Measurements from ENCODE around the gene BDKRB2.

Gene BDKRB2

GRCh38 chr14:96204151-96205058, at the start of gene BDKRB2:
Gene BDKRB2 (plus strand): TSS chr14:96204839. CDS start chr14:96237108, 32,269 bp downstream.
- no peak for FAIRE-seq

- FAIRE-seq: no peak
Observed at GRCh38 chr14:96154900-96155299, 49.7 kb upstream of the BDKRB2 start.

- no peak for FAIRE-seq
Observed at GRCh38 chr14:96156804-96157760, 47.6 kb upstream of the BDKRB2 start.

DNA sequence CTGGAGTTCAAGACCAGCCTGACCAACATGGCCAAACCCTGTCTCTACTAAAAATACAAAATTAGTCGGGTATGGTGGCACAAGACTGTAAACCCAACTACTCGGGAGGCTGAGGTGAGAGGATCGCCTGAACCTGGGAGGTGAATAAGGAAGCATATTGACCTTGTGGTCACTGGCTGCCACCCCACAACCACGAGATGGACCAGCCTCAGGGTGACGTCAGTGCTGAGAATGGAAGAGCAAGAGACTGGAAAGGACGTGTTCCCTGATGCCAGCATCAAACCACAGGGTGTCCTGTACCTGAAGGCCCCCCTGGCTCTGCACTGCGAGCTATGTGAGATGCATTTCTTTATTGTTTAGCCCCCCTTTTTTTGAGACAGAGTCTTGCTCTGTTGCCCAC, 45.9 kb upstream of the BDKRB2 start:
- no peak for FAIRE-seq

GRCh38 chr14:96160076-96160912, 44.3 kb upstream of the BDKRB2 start:
- FAIRE-seq: no peak

DNA sequence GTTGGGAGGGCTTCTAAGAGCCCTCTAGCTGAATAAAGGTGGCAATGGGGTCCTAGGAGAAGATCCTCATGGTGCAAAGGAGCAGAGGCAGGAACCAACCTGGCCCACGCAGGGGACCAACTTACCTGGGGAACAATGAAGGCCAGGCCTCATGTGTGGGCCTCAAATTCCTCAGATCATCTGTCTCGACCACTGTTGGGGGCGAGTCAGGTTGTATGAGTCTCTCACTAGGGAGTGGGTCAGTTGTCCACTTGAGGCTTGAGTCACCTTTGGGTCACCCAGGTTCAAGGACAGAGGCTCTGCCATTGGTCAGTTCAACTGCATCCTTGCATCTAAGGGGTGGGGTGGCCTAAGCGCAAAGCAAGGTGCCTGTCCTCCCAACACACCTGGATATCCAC, 43.7 kb upstream of the BDKRB2 start:
- FAIRE-seq: no peak

- FAIRE-seq: no peak
Observed at GRCh38 chr14:96161636-96162035, 43.0 kb upstream of the BDKRB2 start.

DNA sequence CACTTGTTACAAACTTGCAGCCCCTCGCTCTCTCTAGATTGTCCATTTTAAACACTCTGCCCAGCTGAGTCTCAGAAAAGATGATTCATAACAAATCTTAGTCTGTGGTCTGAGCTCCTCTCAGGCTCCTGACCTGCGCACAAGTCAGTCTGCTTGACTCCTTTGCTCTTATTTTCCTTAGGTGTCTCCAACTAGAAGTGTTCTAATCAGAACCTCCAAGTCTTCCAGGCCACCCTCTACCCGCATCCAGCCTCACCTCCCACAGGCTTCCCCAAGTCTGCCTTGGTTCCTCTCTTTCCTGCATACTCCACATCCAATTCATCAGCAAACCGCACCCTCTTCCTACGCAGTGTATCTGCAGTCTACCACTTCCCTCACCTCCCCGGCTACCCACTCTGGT, 42.4 kb upstream of the BDKRB2 start:
- FAIRE-seq: no peak

DNA sequence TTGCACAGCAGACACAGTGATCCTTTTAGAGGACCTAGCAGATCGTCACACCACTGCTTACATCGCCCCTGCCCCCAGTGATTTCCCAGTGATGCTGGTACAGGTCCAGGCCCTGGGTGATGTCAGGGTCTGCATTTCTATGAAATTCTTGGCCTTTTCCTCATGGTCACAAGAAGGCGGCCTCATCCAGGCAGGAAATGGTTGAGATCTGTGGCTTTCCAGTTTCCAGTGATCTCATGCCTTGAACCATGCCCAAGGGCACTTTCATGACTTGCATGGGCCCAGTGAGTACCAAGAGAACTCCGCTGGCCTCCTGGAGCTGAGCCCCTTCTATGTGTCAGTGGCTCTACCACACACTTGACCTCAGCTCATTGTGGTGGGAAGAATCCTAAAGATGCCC, 41.9 kb upstream of the BDKRB2 start:
- FAIRE-seq: no peak

- no peak for FAIRE-seq
Observed at GRCh38 chr14:96164861-96165490, 39.7 kb upstream of the BDKRB2 start.

- no peak for FAIRE-seq
Observed at GRCh38 chr14:96165493-96166436, 38.9 kb upstream of the BDKRB2 start.

- no peak for FAIRE-seq
Observed at GRCh38 chr14:96166461-96167223, 38.0 kb upstream of the BDKRB2 start.

- FAIRE-seq: no peak
Observed at GRCh38 chr14:96167224-96168148, 37.2 kb upstream of the BDKRB2 start.

- no peak for FAIRE-seq
Observed at GRCh38 chr14:96168581-96168980, 36.1 kb upstream of the BDKRB2 start.

GRCh38 chr14:96170961-96171592, 33.6 kb upstream of the BDKRB2 start:
- FAIRE-seq: no peak

- no peak for FAIRE-seq
Observed at GRCh38 chr14:96173636-96174475, 30.8 kb upstream of the BDKRB2 start.

- FAIRE-seq: no peak
Observed at GRCh38 chr14:96176275-96176674, 28.4 kb upstream of the BDKRB2 start.

- FAIRE-seq: no peak
Observed at GRCh38 chr14:96176811-96177211, 27.8 kb upstream of the BDKRB2 start.
